C4-2B (cell line): ENCODE results near the gene ABLIM3.

Source experiments
- ZFX ChIP-seq: fragments of 450-650 bp; IDR thresholded peaks from 2 replicates; pipeline ENCODE4 v1.6.1; 2017
- TF ChIP-seq, protein P1 (sequence below): fragments of 450-650 bp; conservative IDR thresholded peaks from 2 replicates; pipeline ENCODE4 v1.5.1; 2017; ENCODE audit warnings: mild to moderate bottlenecking

GRCh38 chr5:149175346-149176105 is 34.2 kb downstream of the ABLIM3 start:
- TF ChIP-seq, protein P1, sequence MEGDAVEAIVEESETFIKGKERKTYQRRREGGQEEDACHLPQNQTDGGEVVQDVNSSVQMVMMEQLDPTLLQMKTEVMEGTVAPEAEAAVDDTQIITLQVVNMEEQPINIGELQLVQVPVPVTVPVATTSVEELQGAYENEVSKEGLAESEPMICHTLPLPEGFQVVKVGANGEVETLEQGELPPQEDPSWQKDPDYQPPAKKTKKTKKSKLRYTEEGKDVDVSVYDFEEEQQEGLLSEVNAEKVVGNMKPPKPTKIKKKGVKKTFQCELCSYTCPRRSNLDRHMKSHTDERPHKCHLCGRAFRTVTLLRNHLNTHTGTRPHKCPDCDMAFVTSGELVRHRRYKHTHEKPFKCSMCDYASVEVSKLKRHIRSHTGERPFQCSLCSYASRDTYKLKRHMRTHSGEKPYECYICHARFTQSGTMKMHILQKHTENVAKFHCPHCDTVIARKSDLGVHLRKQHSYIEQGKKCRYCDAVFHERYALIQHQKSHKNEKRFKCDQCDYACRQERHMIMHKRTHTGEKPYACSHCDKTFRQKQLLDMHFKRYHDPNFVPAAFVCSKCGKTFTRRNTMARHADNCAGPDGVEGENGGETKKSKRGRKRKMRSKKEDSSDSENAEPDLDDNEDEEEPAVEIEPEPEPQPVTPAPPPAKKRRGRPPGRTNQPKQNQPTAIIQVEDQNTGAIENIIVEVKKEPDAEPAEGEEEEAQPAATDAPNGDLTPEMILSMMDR, result no peak
- TF ChIP-seq ZFX, result no peak
